Kidney tubule cell (primary cell): ENCODE data around the gene EXOC4.
"Not testable (repeated sequence)": the region's sequence is repeated elsewhere in the genome, so short reads cannot be mapped to it uniquely, and the experiment has no call there.

ENCODE experiments used
- DNase-seq: peaks from one replicate; pipeline ENCODE4 v3.0.0-alpha.2; 2018; ENCODE audit warnings: low spot score

Gene EXOC4

GRCh38 chr7:133873631-133874030 is 620.8 kb downstream of the EXOC4 start:
- DNase-seq, result no peak

DNA sequence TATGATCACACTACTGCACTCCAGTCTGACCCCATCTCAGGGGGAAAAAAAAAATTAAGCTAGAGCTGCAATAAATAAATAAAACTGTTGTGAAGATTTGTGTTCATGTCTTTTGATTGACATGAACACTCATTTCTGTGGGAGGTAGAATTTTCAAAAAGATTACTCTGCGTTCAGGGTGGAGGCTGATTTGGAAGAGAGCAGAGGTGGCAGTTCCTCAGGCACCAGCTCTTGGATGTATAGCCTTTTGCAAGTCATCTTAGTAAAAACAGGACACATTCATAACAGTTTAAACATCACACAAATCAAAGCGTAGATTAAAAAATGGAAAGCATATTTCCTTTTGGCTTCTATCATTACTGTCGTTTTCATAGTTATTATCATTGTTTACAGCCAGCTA is 630.7 kb downstream of the EXOC4 start:
- no peak for DNase-seq

DNA sequence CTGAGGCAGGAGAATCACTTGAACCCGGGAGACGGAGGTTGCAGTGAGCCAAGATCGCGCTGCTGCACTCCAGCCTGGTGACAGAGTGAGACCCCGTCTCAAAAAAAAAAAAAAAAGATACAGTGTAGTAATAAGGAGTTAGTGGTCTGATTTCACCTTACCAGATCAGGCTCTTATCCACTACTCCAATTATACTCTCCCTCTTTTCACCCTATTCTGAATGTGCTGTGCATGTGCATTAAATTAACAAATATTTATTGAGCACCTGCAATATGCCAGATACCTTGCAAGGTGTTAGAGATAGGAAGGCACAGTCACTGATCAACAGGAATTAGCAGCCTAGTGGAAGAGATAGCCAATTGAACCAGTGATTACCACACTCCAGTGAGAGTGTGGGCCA is 632.3 kb downstream of the EXOC4 start:
- no peak for DNase-seq

DNA sequence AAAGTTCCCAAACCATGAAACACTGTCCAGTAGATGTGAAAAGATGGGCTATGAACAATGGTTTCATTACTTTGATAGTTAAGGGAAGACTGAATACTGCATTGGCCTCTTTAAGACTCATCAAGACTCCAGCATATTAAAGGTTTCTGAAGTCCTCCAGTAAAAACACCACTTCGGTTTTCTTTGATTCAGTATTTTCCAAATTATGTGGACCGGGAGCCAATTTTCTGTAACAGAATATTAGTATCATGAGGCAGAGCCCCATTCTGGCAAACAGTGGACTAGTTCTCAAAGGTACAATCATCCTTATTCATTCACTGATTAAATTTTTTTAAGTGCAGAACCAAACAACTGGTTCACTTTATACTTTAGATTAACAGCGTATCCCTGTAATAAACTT is 633.2 kb downstream of the EXOC4 start:
- DNase-seq, result no peak

DNA sequence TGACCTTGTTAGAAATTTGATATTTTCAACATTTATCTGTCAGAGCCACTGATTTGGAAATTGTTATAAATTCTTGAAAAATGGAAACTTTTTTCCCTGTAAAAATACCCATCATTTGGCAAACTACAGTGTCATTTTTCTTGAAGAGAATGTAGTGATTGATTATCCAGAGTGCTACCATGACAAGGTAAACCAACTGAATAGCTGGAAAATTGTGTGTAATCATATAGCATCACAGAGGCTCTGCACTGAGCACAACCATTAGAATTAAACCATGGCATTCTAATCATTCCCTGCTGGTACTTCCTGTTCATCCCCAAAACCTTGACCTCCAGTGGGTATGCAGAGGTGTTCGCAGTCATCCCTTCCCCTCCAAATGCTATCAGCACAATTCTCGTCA is 633.9 kb downstream of the EXOC4 start:
- DNase-seq, result no peak

GRCh38 chr7:133887459-133887858 is 634.6 kb downstream of the EXOC4 start:
- DNase-seq, result peak; percentile 2

GRCh38 chr7:133888061-133888930 is 635.4 kb downstream of the EXOC4 start:
- no peak for DNase-seq

DNA sequence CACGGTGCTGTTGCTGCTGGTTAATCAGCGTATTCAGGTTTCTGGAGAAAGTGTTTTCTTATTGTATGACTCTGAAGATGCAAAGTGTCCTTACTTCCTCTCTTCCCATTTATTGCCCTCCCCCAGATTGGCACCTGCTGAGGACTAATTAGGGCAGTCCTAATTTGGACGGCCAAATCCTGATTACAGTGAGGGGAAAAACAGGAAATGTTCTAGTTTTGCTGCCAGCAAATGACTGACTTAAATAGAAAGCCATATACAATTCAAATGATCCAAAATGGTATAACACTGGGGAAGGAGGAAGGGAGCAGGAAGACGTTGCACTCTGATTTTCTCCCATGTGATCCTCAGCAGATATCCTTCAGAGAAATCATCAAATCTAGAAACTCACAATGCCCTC is 651.9 kb downstream of the EXOC4 start:
- no peak for DNase-seq

DNA sequence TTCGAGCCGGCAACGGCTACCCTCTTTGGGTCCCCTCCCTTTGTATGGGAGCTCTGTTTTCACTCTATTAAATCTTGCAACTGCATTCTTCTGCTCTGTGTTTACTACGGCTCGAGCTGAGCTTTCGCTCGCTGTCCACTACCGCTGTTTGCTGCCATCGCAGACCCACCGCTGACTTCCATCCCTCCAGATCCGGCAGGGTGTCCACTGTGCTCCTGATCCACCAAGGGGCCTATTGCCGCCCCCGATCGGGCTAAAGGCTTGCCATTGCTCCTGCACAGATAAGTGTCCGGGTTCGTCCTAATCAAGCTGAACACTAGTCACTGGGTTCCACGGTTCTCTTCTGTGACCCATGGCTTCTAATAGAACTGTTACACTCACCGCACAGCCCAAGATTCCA is 653.7 kb downstream of the EXOC4 start:
- not testable (repeated sequence) for DNase-seq

DNA sequence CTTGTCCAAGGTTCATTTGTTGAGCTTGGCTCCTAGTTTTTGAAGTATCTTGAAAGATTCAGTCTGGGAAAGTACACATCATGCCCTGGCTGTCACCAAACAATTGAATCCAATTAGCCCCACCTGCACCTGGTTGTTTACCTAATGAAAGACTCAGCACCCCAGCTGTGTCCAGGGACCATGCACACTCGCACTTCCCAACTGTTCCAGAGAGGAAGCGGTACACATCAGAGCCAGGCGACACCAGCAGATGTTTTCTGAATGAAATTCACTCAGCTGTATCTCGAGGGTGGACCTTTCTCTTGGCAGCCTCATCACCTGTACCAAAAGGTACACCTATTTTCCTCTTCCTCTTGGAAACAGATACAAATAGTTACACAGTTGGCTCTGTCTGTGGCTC is 657.9 kb downstream of the EXOC4 start:
- DNase-seq, result no peak

- no peak for DNase-seq
Observed at GRCh38 chr7:133911724-133912123, 658.8 kb downstream of the EXOC4 start.

DNA sequence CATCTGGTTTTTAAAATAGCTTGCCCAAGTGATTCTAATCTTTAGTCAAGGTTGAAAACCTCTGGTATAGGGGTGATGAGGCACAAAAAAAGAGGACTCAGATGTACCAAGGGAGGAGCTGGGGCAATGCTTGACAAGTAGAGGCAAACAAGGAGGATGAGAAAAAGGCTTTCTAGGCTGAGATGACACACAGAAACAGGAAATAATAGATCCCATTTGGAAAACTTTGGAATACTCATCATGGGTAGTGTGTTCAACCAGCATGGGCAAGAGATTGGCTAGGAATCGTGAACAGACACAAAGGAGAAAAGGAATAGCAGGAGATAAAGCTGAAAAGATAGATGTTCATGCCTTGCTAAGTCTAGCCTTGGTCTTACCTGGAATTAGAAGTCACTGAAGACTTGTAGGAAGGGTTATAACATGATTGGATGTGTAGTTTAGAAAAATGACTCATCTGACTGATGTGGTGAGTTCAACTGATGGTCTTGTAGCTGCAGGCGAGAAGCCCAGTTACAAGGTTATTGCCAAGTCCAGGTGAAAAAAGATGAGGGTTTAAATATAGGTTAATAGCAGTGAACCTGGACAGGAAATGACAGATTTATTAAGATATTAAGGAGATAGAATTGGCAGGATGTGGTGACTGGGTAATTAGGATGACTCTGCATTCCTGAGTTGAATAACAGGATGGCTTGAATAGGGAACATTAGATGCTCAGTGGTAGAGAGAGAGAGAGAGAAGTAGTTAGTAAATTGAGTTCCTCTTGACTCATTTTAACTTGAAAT is 660.2 kb downstream of the EXOC4 start:
- peak; percentile 92 for DNase-seq

DNA sequence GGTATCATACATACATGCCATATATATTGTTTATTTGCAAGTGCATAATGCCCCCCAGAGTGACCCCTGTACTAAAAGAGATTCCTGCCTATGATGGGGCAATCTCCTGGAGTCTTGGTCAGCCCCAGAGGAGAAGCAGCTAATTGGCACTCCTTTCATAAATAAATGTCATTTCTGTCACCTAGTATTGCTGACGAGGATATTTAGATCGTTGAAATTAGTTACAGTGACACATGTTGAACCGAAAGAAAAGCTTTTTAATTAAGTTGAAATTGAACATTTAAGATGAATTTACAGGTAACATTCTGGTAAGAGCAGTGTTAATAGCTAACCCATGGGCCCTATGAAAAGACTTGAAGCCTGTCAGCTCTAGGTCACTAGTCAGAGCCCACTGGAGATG is 663.7 kb downstream of the EXOC4 start:
- no peak for DNase-seq

DNA sequence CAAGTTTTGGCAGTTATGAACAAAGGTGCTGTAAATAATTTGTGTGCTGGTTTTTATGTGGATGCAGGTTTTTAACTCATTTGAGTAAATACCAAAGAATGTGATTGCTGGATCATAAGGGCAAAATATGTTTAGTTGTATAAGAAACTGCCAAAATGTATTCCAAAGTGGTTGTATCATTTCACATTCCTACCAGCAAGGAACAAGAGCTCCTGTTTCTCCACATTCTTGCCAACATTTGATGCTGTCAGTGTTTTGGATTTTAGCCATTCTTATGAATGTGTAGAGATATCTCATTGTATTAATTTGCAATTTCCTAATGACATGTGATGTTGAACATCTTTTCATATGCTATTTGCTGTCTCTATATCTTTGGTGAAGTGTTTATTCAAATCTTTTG is 666.9 kb downstream of the EXOC4 start:
- DNase-seq, result no peak

DNA sequence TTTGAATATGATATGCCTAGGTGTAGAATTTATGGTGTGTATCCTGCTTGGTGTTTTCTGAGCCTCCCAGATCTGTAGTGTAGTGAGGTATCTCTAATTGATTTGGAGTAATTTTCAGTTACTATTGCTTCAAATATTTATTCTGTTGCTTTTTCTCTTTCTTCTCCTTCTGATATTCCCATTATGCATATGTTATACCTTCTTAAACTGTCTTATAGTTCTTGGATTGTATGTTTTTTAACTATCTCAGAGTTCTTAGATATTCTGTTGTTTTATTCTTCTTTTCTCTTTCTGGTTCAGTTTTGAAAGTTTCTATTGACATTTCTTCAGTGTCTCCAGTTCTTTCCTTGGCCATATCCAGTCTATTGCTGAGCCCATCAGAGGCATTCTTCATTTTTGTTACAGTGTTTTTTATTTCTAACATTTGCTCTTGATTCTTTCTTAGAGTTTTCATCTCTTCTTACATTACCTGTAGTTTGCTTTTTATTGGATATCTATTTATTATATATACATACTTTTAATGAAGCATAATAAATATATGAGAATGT is 668.8 kb downstream of the EXOC4 start:
- DNase-seq, result no peak

GRCh38 chr7:133923974-133924373 is 671.1 kb downstream of the EXOC4 start:
- DNase-seq, result no peak

GRCh38 chr7:133931053-133931452 is 678.2 kb downstream of the EXOC4 start:
- no peak for DNase-seq

DNA sequence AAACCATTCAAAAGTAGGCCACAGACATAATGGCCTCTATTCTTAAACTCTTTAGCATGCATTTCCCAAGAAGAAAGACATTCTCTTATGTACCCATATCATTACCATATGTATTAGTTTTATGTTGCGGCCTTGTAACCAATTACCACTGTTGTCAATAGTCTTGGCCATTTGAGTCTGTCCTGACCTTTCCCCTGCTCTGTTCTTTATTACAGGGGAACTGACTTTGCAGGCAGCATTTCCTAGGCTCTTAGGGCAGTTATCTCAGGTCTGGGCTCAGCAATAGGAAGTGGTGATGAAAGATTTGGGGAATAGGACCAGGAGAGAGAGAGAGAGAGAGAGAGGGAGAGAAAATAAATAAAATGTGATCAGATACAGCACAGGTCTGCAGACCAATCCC is 679.7 kb downstream of the EXOC4 start:
- no peak for DNase-seq

DNA sequence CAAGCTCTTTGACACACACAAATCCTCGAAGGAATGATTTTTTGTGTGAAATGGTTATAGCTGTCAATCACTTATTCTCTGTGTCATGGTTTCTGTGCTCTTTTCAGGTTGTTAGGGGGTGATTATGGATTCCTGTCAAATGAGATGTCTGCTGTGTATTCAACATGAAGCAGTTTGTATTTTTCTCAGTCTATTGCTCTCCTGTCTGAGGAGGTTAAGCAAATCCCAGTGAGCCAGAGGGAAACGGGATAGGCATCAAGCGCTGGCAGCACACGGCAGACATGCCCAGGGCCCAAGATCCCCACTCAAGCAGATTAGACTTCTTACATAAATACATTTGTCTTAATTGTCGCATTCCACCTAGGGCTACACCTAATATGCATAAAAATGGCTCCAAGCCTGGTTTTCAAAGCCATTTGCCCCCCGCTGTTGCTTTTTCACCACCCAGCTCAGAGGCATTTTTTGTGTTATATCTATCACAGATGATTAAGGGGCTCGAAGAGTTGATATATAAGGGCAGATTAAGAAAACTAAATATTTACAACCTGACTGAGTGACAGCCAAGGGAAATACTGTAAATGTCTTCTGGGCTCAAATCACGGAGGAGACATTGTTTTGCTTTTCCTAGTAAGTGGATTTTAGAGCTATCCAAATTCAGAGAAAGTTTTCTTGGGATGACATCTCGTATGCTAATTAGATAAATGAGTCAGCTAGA is 681.5 kb downstream of the EXOC4 start:
- DNase-seq, result no peak

GRCh38 chr7:133934977-133935330 is 682.1 kb downstream of the EXOC4 start:
- DNase-seq, result no peak

DNA sequence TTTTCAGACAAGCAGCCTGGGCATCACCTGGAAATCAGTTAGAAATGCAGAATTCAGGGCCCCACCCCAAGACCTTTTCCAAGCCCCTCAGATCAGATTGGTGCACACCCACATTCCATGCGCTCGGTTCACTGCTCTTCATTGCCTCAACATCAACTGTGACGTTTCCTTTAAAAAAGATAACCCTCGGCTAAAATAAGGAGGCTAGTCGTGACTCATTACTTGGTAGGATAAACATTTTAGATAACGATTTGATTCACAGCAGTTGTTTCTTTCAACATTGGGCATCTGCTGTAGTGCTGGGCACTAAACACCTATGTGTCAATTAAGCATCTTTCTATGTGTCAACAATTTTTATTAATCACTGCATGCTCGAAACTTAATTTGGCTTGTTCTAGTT is 683.2 kb downstream of the EXOC4 start:
- peak; percentile 3 for DNase-seq

GRCh38 chr7:133937786-133938185 is 684.9 kb downstream of the EXOC4 start:
- DNase-seq, result no peak

- no peak for DNase-seq
Observed at GRCh38 chr7:133940368-133940767, 687.5 kb downstream of the EXOC4 start.
